GM12878 (cell line): ENCODE measurements around the gene HOXA10. TPM values are rescaled to one million over a fixed set of nuclear protein-coding genes. Genes with fewer than 3 reads are reported as not detected.
A peak's percentile ranks its signal among the peaks of the same experiment; 100 is the strongest.

Experiments used
- ATAC-seq: fragments of 200-7000 bp; cut with Tn5 transposase; 3 replicates; pipeline ENCODE4 v1.9.1; 2020; ENCODE audit warnings: mild to moderate bottlenecking, moderate library complexity
- BruUV-seq: library from RNA; stranded (reverse); fragments of 400-500 nt; replicated peaks from 2 replicates; lab custom pipeline; 2021; lab: Mats Ljungman, UMichigan
- CTCF ChIA-PET: fragments of 300-600 bp; sonication (Branson Sonifier 250); formaldehyde crosslinking; extraction: SDS; loops from one replicate; lab custom pipeline; 2021; ENCODE audit warnings: inconsistent platforms; lab: Yijun Ruan, JAX
- POLR2A ChIA-PET: fragments of 350-600 bp; formaldehyde crosslinking; extraction: SDS; loops from one replicate; lab custom pipeline; 2021; ENCODE audit warnings: inconsistent platforms; lab: Charles Lee
- RAD21 ChIA-PET: fragments of 300-600 bp; sonication (Branson Sonifier 250); formaldehyde crosslinking; loops from one replicate; lab custom pipeline; 2023; ENCODE audit warnings: antibody characterized with exemption; ENCODE audit not compliant: unreplicated experiment; lab: Charles Lee
- SMC1A ChIA-PET: fragments of 300-600 bp; sonication (Branson Sonifier 250); formaldehyde crosslinking; loops from one replicate; lab custom pipeline; 2023; ENCODE audit not compliant: unreplicated experiment, uncharacterized antibody; lab: Charles Lee
- DNase-seq: peaks from one replicate; pipeline ENCODE4 v3.0.0-alpha.2; 2011; ENCODE audit warnings: low read depth, low spot score
- FAIRE-seq: peaks from 3 replicates; lab custom pipeline; 2011; peaks lifted over from hg19 to GRCh38; lab: Jason Lieb, UNC
- H2AFZ ChIP-seq: 2 replicates; pipeline ENCODE4 v1.6.0; 2011; ENCODE audit warnings: low read depth, low read length, control low read depth; ENCODE audit not compliant: control insufficient read depth
- H3K27ac ChIP-seq: 2 replicates; pipeline ENCODE4 v1.5.1; 2011; ENCODE audit warnings: control low read depth; ENCODE audit not compliant: control insufficient read depth, insufficient read depth
- H3K27me3 ChIP-seq, 2 experiments: replicated peaks in 1 of 2; 2 replicates each; pipeline versions ENCODE4 v1.6.0 to v1.6.1; 2011; ENCODE audit warnings: low read length in 1 of 2; ENCODE audit not compliant: control insufficient read depth in 2 of 2, insufficient read depth in 2 of 2
- H3K36me3 ChIP-seq, 2 experiments: 2 replicates each; pipeline ENCODE4 v1.5.1; 2011; ENCODE audit warnings: low read length in 1 of 2; ENCODE audit not compliant: control insufficient read depth in 2 of 2, insufficient read depth in 2 of 2
- H3K4me1 ChIP-seq: 2 replicates; pipeline ENCODE4 v1.6.1; 2011; ENCODE audit warnings: mild to moderate bottlenecking, low read length, moderate library complexity, mixed read lengths; ENCODE audit not compliant: control insufficient read depth, insufficient read depth
- H3K4me2 ChIP-seq: 2 replicates; pipeline ENCODE4 v1.6.0; 2011; ENCODE audit warnings: control low read depth; ENCODE audit not compliant: control insufficient read depth, insufficient read depth
- H3K4me3 ChIP-seq: fragments of 200-600 bp; sonication (generic); 2 replicates; pipeline ENCODE4 v1.5.1; 2016
- H3K79me2 ChIP-seq: 2 replicates; pipeline ENCODE4 v1.6.0; 2011; ENCODE audit warnings: low read length; ENCODE audit not compliant: control insufficient read depth, insufficient read depth
- H3K9ac ChIP-seq: 2 replicates; pipeline ENCODE4 v1.8.0; 2011; ENCODE audit warnings: low read length, control low read depth, mixed read lengths; ENCODE audit not compliant: control insufficient read depth, insufficient read depth
- H3K9me3 ChIP-seq: replicated peaks from 3 replicates; pipeline ENCODE4 v1.5.1; 2011; ENCODE audit warnings: mild to moderate bottlenecking, low read length; ENCODE audit not compliant: control insufficient read depth, insufficient read depth
- H4K20me1 ChIP-seq: 2 replicates; pipeline ENCODE4 v1.6.0; 2011; ENCODE audit not compliant: control insufficient read depth, insufficient read depth
- EZH2 ChIP-seq: IDR thresholded peaks from 2 replicates; pipeline ENCODE4 v1.6.1; 2012; ENCODE audit warnings: low read depth, mild to moderate bottlenecking, control low read depth, inconsistent platforms, low read length, borderline replicate concordance; ENCODE audit not compliant: control insufficient read depth
- PAX8 ChIP-seq: fragments of 450-650 bp; IDR thresholded peaks from 2 replicates; pipeline ENCODE4 v1.6.1; 2017; ENCODE audit warnings: mild to moderate bottlenecking, moderate library complexity
- SPI1 ChIP-seq: IDR thresholded peaks from 2 replicates; pipeline ENCODE4 v1.6.1; 2011; ENCODE audit warnings: low read depth, mild to moderate bottlenecking, low read length, moderate library complexity, borderline replicate concordance; ENCODE audit not compliant: insufficient read depth
- ZNF24 ChIP-seq: fragments of 450-650 bp; IDR thresholded peaks from 2 replicates; pipeline ENCODE4 v1.6.1; 2017; ENCODE audit warnings: antibody characterized with exemption, mild to moderate bottlenecking
- WGBS: methylation state at CpG from one replicate; pipeline ENCODE4 v1.1.6; 2016; ENCODE audit warnings: low lambda C conversion rate; ENCODE audit not compliant: insufficient replicate concordance, insufficient coverage; ENCODE audit errors: missing lambda C conversion rate; 5-methylcytosine and 5-hydroxymethylcytosine counted together
- in situ Hi-C: fragments of 300-500 bp; cut with MboI; formaldehyde crosslinking; loops from 9 replicates; pipeline ENCODE4 v1.14.3; 2018; ENCODE audit warnings: mixed read lengths
- intact Hi-C: fragments of 100-400 bp; cut with micrococcal nuclease; formaldehyde crosslinking; loops from one replicate; pipeline ENCODE4 v1.14.2; 2022; ENCODE audit not compliant: unreplicated experiment
- polyA plus RNA-seq, 11 experiments: library from polyadenylated mRNA; depleted of rRNA in 4 of 11; unstranded in 6 of 11; stranded (reverse) in 5 of 11; fragments of >200 nt; fragmentation: Nextera tagmentation in 4 of 11; fragmentation: Illumina TruSeq in 1 of 11; extraction: Ambion mirVana in 4 of 11; extraction: Trizol in 1 of 11; gene quantifications; 1 replicate in 1 of 11; 2 replicates in 10 of 11; pipeline versions ENCODE4 v1.2.1 to v1.2.3, GENCODE V29; 2011 to 2016; ENCODE audit warnings: inconsistent platforms in 2 of 11, missing spikeins in 2 of 11, low read depth in 1 of 11
- total RNA-seq, 4 experiments: library from RNA; depleted of rRNA in 3 of 4; stranded (reverse); fragments of >200 nt in 3 of 4; fragmentation: Illumina TruSeq in 1 of 4; extraction: Trizol in 1 of 4; gene quantifications; 2 replicates each; pipeline versions ENCODE4 v1.2.1 to v1.2.3, GENCODE V29; 2013 to 2021

HOXA10 gene
- total and polyA plus RNA-seq, 10 of the 15 experiments (the other 5 are each of a cell fraction or from before 2014, with no cell fraction given): not detected

DNA sequence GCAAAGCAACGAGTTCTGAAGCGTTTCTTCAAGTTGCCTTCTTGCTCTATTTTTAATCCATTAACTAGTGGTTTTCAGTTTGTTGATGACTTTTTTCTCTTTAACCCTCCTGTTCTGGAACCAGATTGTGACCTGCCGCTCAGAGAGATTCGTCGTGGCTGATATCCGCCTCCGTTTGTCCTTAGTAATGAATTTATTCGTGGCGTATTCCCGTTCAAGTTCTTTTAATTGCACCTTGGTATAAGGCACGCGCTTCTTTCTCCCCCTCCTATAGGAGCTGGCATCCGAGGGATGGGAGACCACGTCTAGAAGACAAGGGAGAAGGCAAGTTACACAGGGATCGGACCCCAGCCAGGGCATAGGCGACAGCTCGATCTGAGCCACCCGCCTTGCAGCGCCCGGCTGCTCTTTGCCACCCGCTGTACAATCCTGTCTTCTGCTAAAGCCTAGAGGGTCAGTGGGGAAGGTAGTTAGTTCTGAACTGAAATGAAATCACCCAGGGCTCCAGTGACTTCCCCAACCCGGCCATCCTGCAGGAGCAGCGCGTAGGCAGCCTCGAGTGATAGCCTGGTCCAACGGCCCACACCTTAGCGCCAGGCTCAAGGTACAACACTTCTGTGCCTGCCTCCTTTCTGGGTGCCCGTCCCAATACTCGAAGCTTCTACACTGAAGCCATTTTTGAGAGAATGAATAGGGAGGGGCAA is 24.2 kb upstream of the HOXA10 start (continued):
- TF ChIP-seq PAX8 (no peak), ZNF24 (no peak)

DNA sequence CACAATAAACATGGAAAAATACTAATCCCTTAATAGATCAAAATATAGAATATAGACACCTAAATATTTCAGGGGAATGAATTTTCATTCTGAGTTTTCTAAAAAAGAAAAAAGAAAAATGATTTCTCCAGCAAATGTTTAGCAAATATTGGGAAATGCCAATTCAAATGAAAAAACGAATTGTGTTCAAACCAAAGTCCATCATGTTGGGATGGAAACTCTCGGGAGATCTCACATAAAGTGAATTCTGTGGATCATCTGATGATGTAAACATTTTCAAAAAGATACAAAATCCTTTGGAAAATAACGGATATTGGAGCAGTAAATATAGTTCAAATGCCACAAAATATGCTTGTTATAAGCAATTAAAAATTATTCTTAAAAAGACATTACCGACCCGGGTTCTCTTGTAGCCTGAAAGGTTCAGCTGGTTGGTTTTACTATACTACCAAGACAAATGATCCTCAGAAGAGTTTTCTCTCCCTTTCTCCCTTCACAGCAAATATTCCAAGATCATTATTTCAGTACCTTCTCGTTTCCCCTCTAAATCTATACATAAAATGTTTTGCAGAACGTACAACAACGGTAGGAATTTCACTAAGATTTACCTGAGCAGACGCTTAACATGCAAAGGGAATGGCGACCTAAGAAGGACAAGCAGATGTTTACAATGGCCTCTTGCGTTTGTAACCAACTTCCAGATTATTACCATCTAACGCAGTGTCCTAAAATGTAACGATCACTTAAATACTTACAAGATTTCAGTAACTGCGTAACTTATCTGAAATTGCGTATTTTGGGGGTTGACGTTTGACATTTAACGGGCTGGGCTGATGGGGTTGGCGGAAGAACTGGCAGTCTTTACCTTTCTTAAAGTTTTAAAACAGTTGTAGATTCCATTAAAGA is 23.3 kb upstream of the HOXA10 start:
- no peaks in the 10 kb centered on the region for H3K79me2 ChIP-seq
- TF ChIP-seq EZH2: peak; percentile 61; the same call in 1 of the 2 replicates
- no peak for TF ChIP-seq SPI1
- ChIA-PET SMC1A (no interaction called here), RAD21 (no interaction called here), POLR2A (no interaction called here), CTCF (no interaction called here)
- no peaks in the 10 kb centered on the region; the same call in 1 of the 2 replicates for H3K4me1 ChIP-seq
- no peak overlapping the region for H3K4me2 ChIP-seq
- no peaks in the 10 kb centered on the region for H3K36me3 ChIP-seq
- H3K9me3 ChIP-seq: no peaks in the 10 kb centered on the region; the same call in 2 of the 3 replicates
- H3K27ac ChIP-seq: no peak overlapping the region
- intact Hi-C loops (loop anchor here (2.0 to 5.0 kb wide), 3 partner anchors 409 to 900 kb away; no protein-coding TSS in a partner anchor), in situ Hi-C loops (loop anchor here (5.0 kb wide), 3 partner anchors 380 to 820 kb away; no protein-coding TSS in a partner anchor)
- H3K4me3 ChIP-seq: no peak overlapping the region
- FAIRE-seq: no peak
- H3K9ac ChIP-seq: no peak overlapping the region
- ATAC-seq: no peak
- WGBS: 36% methylated on average over 18 of the region's 18 CpGs
- DNase-seq: no peak
- no peaks in the 10 kb centered on the region for H4K20me1 ChIP-seq
- no peak overlapping the region for H2AFZ ChIP-seq
- no TSS peak for BruUV-seq
- peaks cover 21 to 42% of the 10 kb centered on the region in 2 experiments for H3K27me3 ChIP-seq
